Naive thymus-derived CD4-positive, alpha-beta T cell (primary cell): ENCODE results near the gene IFT52. TPM values are rescaled to one million over a fixed set of nuclear protein-coding genes. Genes with fewer than 3 reads are reported as not detected.
A peak's percentile ranks its signal among the peaks of the same experiment; 100 is the strongest.

Experiments used
- ATAC-seq: fragments of 150-1000 bp; cut with Tn5 transposase; 2 replicates; pipeline ENCODE4 v1.10.0; 2021; ENCODE audit warnings: mild to moderate bottlenecking, moderate library complexity
- CTCF ChIA-PET: fragments of 350-600 bp; sonication (Branson Sonifier 250); formaldehyde crosslinking; loops from one replicate; lab custom pipeline; 2021; ENCODE audit warnings: antibody characterized with exemption; lab: Charles Lee
- POLR2A ChIA-PET: fragments of 350-600 bp; sonication (Branson Sonifier 250); formaldehyde crosslinking; loops from one replicate; lab custom pipeline; 2021; ENCODE audit warnings: antibody characterized with exemption, inconsistent platforms; lab: Charles Lee
- DNase-seq, 9 donors: peaks; one replicate each; pipeline versions ENCODE4 v3.0.0 to v3.0.0-alpha.2; 2020 to 2022; ENCODE audit warnings: mixed read lengths in 1 of 9
- H3K27ac ChIP-seq: one replicate; pipeline ENCODE4 v1.7.0; 2013; ENCODE audit warnings: mild to moderate bottlenecking, low read depth, low read length, moderate library complexity
- H3K27me3 ChIP-seq, 2 donors: one replicate each; pipeline ENCODE4 v1.7.0; 2013; ENCODE audit warnings: low read length in 2 of 2, mild to moderate bottlenecking in 2 of 2, moderate library complexity in 2 of 2; ENCODE audit not compliant: control insufficient read depth in 2 of 2, insufficient read depth in 2 of 2
- H3K36me3 ChIP-seq, 3 experiments: 1 replicate in 2 of 3; 2 replicates in 1 of 3; pipeline ENCODE4 v1.7.0; 2013; ENCODE audit warnings: low read length in 3 of 3, mild to moderate bottlenecking in 3 of 3, moderate library complexity in 1 of 3; ENCODE audit not compliant: insufficient read depth in 3 of 3, control insufficient read depth in 2 of 3
- H3K4me1 ChIP-seq, 2 donors: one replicate each; pipeline ENCODE4 v1.7.0; 2013; ENCODE audit warnings: low read length in 2 of 2, mild to moderate bottlenecking in 2 of 2, moderate library complexity in 1 of 2; ENCODE audit not compliant: control insufficient read depth in 2 of 2, insufficient read depth in 2 of 2
- H3K4me3 ChIP-seq: 2 replicates; pipeline ENCODE4 v1.7.0; 2013; ENCODE audit warnings: mild to moderate bottlenecking, low read length
- H3K9me3 ChIP-seq, 3 experiments: 1 replicate in 2 of 3; 2 replicates in 1 of 3; pipeline ENCODE4 v1.7.0; 2013; ENCODE audit warnings: low read length in 3 of 3; ENCODE audit not compliant: control insufficient read depth in 2 of 3
- H3K27ac Mint-ChIP-seq, 9 donors: one replicate each; pipeline ENCODE4 v1.8.0; 2020 to 2022; ENCODE audit warnings: mixed read lengths in 9 of 9, mild to moderate bottlenecking in 8 of 9, moderate library complexity in 5 of 9, inconsistent platforms in 2 of 9
- H3K27me3 Mint-ChIP-seq, 5 donors: one replicate each; pipeline ENCODE4 v1.8.0; 2021 to 2022; ENCODE audit warnings: mixed read lengths in 5 of 5, mild to moderate bottlenecking in 1 of 5
- H3K36me3 Mint-ChIP-seq, 5 donors: one replicate each; pipeline ENCODE4 v1.8.0; 2020 to 2022; ENCODE audit warnings: mixed read lengths in 5 of 5, mild to moderate bottlenecking in 3 of 5, inconsistent platforms in 1 of 5
- H3K4me1 Mint-ChIP-seq, 7 donors: one replicate each; pipeline ENCODE4 v1.8.0; 2020 to 2022; ENCODE audit warnings: mixed read lengths in 7 of 7, mild to moderate bottlenecking in 3 of 7, inconsistent platforms in 1 of 7
- H3K4me3 Mint-ChIP-seq, 10 donors: one replicate each; pipeline ENCODE4 v1.8.0; 2020 to 2022; ENCODE audit warnings: mild to moderate bottlenecking in 10 of 10, mixed read lengths in 10 of 10, moderate library complexity in 6 of 10, inconsistent platforms in 2 of 10
- H3K9me3 Mint-ChIP-seq, 11 donors: one replicate each; pipeline ENCODE4 v1.8.0; 2020 to 2022; ENCODE audit warnings: mixed read lengths in 11 of 11, mild to moderate bottlenecking in 4 of 11, inconsistent platforms in 1 of 11, moderate library complexity in 1 of 11
- intact Hi-C, 2 donors: fragments of 100-400 bp; cut with micrococcal nuclease; formaldehyde crosslinking; loops; one replicate each; pipeline ENCODE4 v1.15.1; 2023
- polyA plus RNA-seq, 2 donors: library from polyadenylated mRNA; unstranded; fragments of 300-500 nt; fragmentation: Illumina TruSeq; gene quantifications; one replicate each; pipeline ENCODE4 v1.2.3, GENCODE V29; 2021
- total RNA-seq, 6 experiments: library from RNA in 5 of 6; stranded (reverse) in 5 of 6; gene quantifications; 1 replicate in 5 of 6; 2 replicates in 1 of 6; pipeline ENCODE4 v1.2.3 and lab custom pipeline; 2021 to 2026

IFT52 gene
- total and polyA plus RNA-seq, 7 experiments from 2014 or later, result 14.8 to 34.9 (median 17.9) TPM

- Histone ChIP-seq H3K4me1 (peaks cover 3 to 8% of the 10 kb centered on the region in 2 donors), H3K27me3 (peaks cover 0 to 3% of the 10 kb centered on the region in 2 donors), H3K27ac (peak within 1 kb of the TSS; percentile 35), H3K36me3 (no peaks in the 10 kb centered on the region), H3K9me3 (no peaks in the 10 kb centered on the region), H3K4me3 (peak within 1 kb of the TSS; percentile 64)
- CTCF ChIA-PET, result interaction anchor here (0.6 kb wide), 1 partner anchor 428 kb away, joined by 4 read pairs; no protein-coding TSS in a partner anchor
- ATAC-seq (peak; percentile 98), DNase-seq (peak; percentile 53 to 83 (median 66))
- Mint-ChIP-seq H3K4me3 (peak within 1 kb of the TSS; percentile 68 to 83 (median 71)), H3K36me3 (peaks cover 0 to 2% (median 0%) of the 10 kb centered on the region in 5 donors), H3K4me1 (peaks cover 0 to 29% (median 4%) of the 10 kb centered on the region in 7 donors), H3K9me3 (no peaks in the 10 kb centered on the region), H3K27me3 (peaks cover 12 to 26% (median 15%) of the 10 kb centered on the region in 5 donors), H3K27ac (peak within 1 kb of the TSS in 2 of 9 donors; percentile 49 to 86)
- POLR2A ChIA-PET, result no interaction called here
- intact Hi-C loops, result loop anchor here (1.0 to 10.0 kb wide), 4 partner anchors 58 to 210 kb away; partner anchors contain the start of genes IFT52 (in 2 of the 2), GTSF1L (in 1 of the 2) and SRSF6 (in 1 of the 2)
Observed at GRCh38 chr20:43666376-43667328, 75.9 kb downstream of the IFT52 start, which contains the start of gene MYBL2. Gene MYBL2 (plus strand): TSS chr20:43667114. CDS start chr20:43667284, 170 bp downstream.

GRCh38 chr20:43667341-43668132 lies 76.8 kb downstream of the IFT52 start:
- intact Hi-C loops, result loop anchor here (1.0 to 10.0 kb wide), 4 partner anchors 57 to 211 kb away; partner anchors contain the start of genes IFT52 (in 2 of the 2), GTSF1L (in 1 of the 2) and SRSF6 (in 1 of the 2)
- Mint-ChIP-seq H3K27ac (peak overlapping the region in 2 of 9 donors; percentile 49 to 86), H3K27me3 (peaks cover 12 to 26% (median 15%) of the 10 kb centered on the region in 5 donors), H3K4me1 (peaks cover 0 to 29% (median 4%) of the 10 kb centered on the region in 7 donors), H3K4me3 (peak overlapping the region in 7 of 10 donors; percentile 17 to 83 (median 51)), H3K36me3 (peaks cover 0 to 2% (median 0%) of the 10 kb centered on the region in 5 donors), H3K9me3 (no peaks in the 10 kb centered on the region)
- Histone ChIP-seq H3K9me3 (no peaks in the 10 kb centered on the region), H3K4me1 (peaks cover 3 to 8% of the 10 kb centered on the region in 2 donors), H3K27ac (no peak overlapping the region), H3K4me3 (no peak overlapping the region), H3K27me3 (peaks cover 0 to 3% of the 10 kb centered on the region in 2 donors), H3K36me3 (no peaks in the 10 kb centered on the region)
- ATAC-seq (no peak), DNase-seq (peak in 1 of 9 donors; percentile 26)
- POLR2A ChIA-PET, result no interaction called here
- CTCF ChIA-PET, result no interaction called here

GRCh38 chr20:43669332-43669731 lies 78.6 kb downstream of the IFT52 start:
- no peak overlapping the region for H3K4me3 ChIP-seq
- ChIA-PET POLR2A (no interaction called here), CTCF (no interaction called here)
- Mint-ChIP-seq H3K4me3 (peak overlapping the region in 3 of 10 donors; percentile 9 to 47 (median 21)), H3K27ac (no peak overlapping the region), H3K9me3 (peaks cover 0 to 4% (median 0%) of the 10 kb centered on the region in 11 donors), H3K27me3 (peaks cover 12 to 32% (median 18%) of the 10 kb centered on the region in 5 donors), H3K4me1 (peaks cover 0 to 33% (median 4%) of the 10 kb centered on the region in 7 donors), H3K36me3 (peaks cover 0 to 7% (median 0%) of the 10 kb centered on the region in 5 donors)
- DNase-seq (no peak), ATAC-seq (no peak)
- H3K27ac ChIP-seq, result no peak overlapping the region
- no peaks in the 10 kb centered on the region for H3K36me3 ChIP-seq
- peaks cover 3 to 8% of the 10 kb centered on the region in 2 donors for H3K4me1 ChIP-seq
- H3K27me3 ChIP-seq, result peaks cover 0 to 3% of the 10 kb centered on the region in 2 donors
- intact Hi-C loops, result loop anchor here in 1 of 2 donors (10.0 kb wide), 1 partner anchor 55 kb away; the partner anchor contains the start of gene GTSF1L
- H3K9me3 ChIP-seq, result no peaks in the 10 kb centered on the region

GRCh38 chr20:43670423-43670822 lies 79.7 kb downstream of the IFT52 start:
- Histone ChIP-seq H3K27ac (no peak overlapping the region), H3K4me3 (no peak overlapping the region), H3K4me1 (peaks cover 3 to 8% of the 10 kb centered on the region in 2 donors), H3K36me3 (no peaks in the 10 kb centered on the region), H3K9me3 (no peaks in the 10 kb centered on the region), H3K27me3 (peaks cover 0 to 3% of the 10 kb centered on the region in 2 donors)
- Mint-ChIP-seq H3K36me3 (peaks cover 0 to 7% (median 0%) of the 10 kb centered on the region in 5 donors), H3K9me3 (peaks cover 0 to 4% (median 0%) of the 10 kb centered on the region in 11 donors), H3K27ac (no peak overlapping the region), H3K4me3 (no peak overlapping the region), H3K27me3 (peaks cover 4 to 32% (median 18%) of the 10 kb centered on the region in 5 donors), H3K4me1 (peaks cover 0 to 33% (median 4%) of the 10 kb centered on the region in 7 donors)
- POLR2A ChIA-PET, result no interaction called here
- ATAC-seq (no peak), DNase-seq (no peak)
- intact Hi-C loops, result no loop called here
- CTCF ChIA-PET, result interaction anchor here (0.7 kb wide), 1 partner anchor 129 kb away, joined by 3 read pairs; no protein-coding TSS in a partner anchor

- Mint-ChIP-seq H3K4me1 (peaks cover 0 to 12% (median 0%) of the 10 kb centered on the region in 7 donors), H3K27me3 (peaks cover 0 to 6% (median 5%) of the 10 kb centered on the region in 5 donors), H3K36me3 (peaks cover 0 to 13% (median 0%) of the 10 kb centered on the region in 5 donors), H3K27ac (no peak overlapping the region), H3K4me3 (no peak overlapping the region), H3K9me3 (peaks cover 0 to 4% (median 3%) of the 10 kb centered on the region in 11 donors)
- ChIA-PET POLR2A (no interaction called here), CTCF (no interaction called here)
- intact Hi-C loops, result no loop called here
- Histone ChIP-seq H3K4me1 (no peaks in the 10 kb centered on the region), H3K4me3 (no peak overlapping the region), H3K36me3 (no peaks in the 10 kb centered on the region), H3K27ac (no peak overlapping the region), H3K9me3 (no peaks in the 10 kb centered on the region), H3K27me3 (no peaks in the 10 kb centered on the region)
- DNase-seq (no peak), ATAC-seq (no peak)
Observed at GRCh38 chr20:43676368-43676767, 85.6 kb downstream of the IFT52 start.

GRCh38 chr20:43680981-43681380 lies 90.2 kb downstream of the IFT52 start:
- POLR2A ChIA-PET, result no interaction called here
- no peaks in the 10 kb centered on the region for H3K36me3 ChIP-seq
- CTCF ChIA-PET, result no interaction called here
- no peak overlapping the region for H3K27ac ChIP-seq
- Mint-ChIP-seq H3K27ac (peak overlapping the region in 1 of 9 donors; percentile 11), H3K27me3 (peaks cover 0 to 3% (median 0%) of the 10 kb centered on the region in 5 donors), H3K4me3 (no peak overlapping the region), H3K4me1 (peaks cover 0 to 12% (median 0%) of the 10 kb centered on the region in 7 donors), H3K9me3 (peaks cover 0 to 4% (median 0%) of the 10 kb centered on the region in 11 donors), H3K36me3 (peaks cover 0 to 7% (median 0%) of the 10 kb centered on the region in 5 donors)
- ATAC-seq, result no peak
- H3K4me3 ChIP-seq, result no peak overlapping the region
- no peaks in the 10 kb centered on the region for H3K4me1 ChIP-seq
- intact Hi-C loops, result no loop called here
- no peaks in the 10 kb centered on the region for H3K27me3 ChIP-seq
- DNase-seq, result no peak
- no peaks in the 10 kb centered on the region for H3K9me3 ChIP-seq
